ENCODE results near the gene ZNF74. TPM values are rescaled to one million over a fixed set of nuclear protein-coding genes. Genes with fewer than 3 reads are reported as not detected.
"Not testable (repeated sequence)": the region's sequence is repeated elsewhere in the genome, so short reads cannot be mapped to it uniquely, and the experiment has no call there.

ZNF74 gene
- total RNA-seq, 1 donor from 2014 or later = 28.8 TPM

GRCh38 chr22:20407829-20408228 is 13.9 kb downstream of the ZNF74 start:
- H3K4me1 Mint-ChIP-seq (ENCODE audit: unreplicated experiment) = peaks cover 3% of the 10 kb centered on the region
- no peak overlapping the region for H3K4me3 Mint-ChIP-seq (ENCODE audit: unreplicated experiment)
- H3K9me3 Mint-ChIP-seq (ENCODE audit: unreplicated experiment) = no peaks in the 10 kb centered on the region
- H3K27me3 Mint-ChIP-seq (ENCODE audit: unreplicated experiment) = peaks cover 7% of the 10 kb centered on the region
- H3K36me3 Mint-ChIP-seq (ENCODE audit: low read depth, unreplicated experiment) = peaks cover 20% of the 10 kb centered on the region
- TF ChIP-seq, protein P1, sequence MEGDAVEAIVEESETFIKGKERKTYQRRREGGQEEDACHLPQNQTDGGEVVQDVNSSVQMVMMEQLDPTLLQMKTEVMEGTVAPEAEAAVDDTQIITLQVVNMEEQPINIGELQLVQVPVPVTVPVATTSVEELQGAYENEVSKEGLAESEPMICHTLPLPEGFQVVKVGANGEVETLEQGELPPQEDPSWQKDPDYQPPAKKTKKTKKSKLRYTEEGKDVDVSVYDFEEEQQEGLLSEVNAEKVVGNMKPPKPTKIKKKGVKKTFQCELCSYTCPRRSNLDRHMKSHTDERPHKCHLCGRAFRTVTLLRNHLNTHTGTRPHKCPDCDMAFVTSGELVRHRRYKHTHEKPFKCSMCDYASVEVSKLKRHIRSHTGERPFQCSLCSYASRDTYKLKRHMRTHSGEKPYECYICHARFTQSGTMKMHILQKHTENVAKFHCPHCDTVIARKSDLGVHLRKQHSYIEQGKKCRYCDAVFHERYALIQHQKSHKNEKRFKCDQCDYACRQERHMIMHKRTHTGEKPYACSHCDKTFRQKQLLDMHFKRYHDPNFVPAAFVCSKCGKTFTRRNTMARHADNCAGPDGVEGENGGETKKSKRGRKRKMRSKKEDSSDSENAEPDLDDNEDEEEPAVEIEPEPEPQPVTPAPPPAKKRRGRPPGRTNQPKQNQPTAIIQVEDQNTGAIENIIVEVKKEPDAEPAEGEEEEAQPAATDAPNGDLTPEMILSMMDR (IDR thresholded peaks at IDR 0.05; ENCODE audit: unreplicated experiment) = no peak
- no peak for DNase-seq (ENCODE audit: low spot score)
- no peak overlapping the region for H3K27ac Mint-ChIP-seq (ENCODE audit: unreplicated experiment)

- Mint-ChIP-seq H3K4me1 (ENCODE audit: unreplicated experiment) (no peaks in the 10 kb centered on the region), H3K27ac (ENCODE audit: unreplicated experiment) (no peak overlapping the region), H3K36me3 (ENCODE audit: low read depth, unreplicated experiment) (peaks cover 13% of the 10 kb centered on the region), H3K9me3 (ENCODE audit: unreplicated experiment) (no peaks in the 10 kb centered on the region), H3K4me3 (ENCODE audit: unreplicated experiment) (no peak overlapping the region), H3K27me3 (ENCODE audit: unreplicated experiment) (peaks cover 6% of the 10 kb centered on the region)
- DNase-seq (ENCODE audit: low spot score) = no peak
- TF ChIP-seq, protein P1 (IDR thresholded peaks at IDR 0.05; ENCODE audit: unreplicated experiment) = no peak
These were observed 14.9 kb downstream of the ZNF74 start for GRCh38 chr22:20408891-20409290.

DNA sequence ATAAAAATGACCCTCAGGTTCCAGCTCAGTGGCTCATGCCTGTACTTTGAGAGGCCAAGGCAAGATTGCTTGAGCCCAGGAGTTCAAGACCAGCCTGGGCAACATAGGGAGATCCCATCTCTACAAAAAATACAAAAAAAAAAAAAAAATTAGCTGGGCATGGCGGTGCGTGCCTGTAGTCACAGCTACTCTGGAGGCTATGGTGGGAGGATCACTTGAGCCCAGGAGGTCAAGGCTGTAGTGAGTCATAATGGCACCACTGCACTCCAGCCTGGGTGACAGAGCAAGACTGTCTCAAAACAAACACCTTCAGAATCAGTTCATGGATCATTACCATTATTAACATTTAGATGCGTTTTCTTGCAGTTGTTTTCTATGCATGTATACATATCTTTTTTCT is 15.4 kb downstream of the ZNF74 start:
- H3K27me3 Mint-ChIP-seq (ENCODE audit: unreplicated experiment); H3K9me3 Mint-ChIP-seq (ENCODE audit: unreplicated experiment); H3K4me1 Mint-ChIP-seq (ENCODE audit: unreplicated experiment); H3K4me3 Mint-ChIP-seq (ENCODE audit: unreplicated experiment); H3K27ac Mint-ChIP-seq (ENCODE audit: unreplicated experiment); DNase-seq (ENCODE audit: low spot score): not testable (repeated sequence)
- H3K36me3 Mint-ChIP-seq (ENCODE audit: low read depth, unreplicated experiment) = peaks cover 12% of the 10 kb centered on the region

DNA sequence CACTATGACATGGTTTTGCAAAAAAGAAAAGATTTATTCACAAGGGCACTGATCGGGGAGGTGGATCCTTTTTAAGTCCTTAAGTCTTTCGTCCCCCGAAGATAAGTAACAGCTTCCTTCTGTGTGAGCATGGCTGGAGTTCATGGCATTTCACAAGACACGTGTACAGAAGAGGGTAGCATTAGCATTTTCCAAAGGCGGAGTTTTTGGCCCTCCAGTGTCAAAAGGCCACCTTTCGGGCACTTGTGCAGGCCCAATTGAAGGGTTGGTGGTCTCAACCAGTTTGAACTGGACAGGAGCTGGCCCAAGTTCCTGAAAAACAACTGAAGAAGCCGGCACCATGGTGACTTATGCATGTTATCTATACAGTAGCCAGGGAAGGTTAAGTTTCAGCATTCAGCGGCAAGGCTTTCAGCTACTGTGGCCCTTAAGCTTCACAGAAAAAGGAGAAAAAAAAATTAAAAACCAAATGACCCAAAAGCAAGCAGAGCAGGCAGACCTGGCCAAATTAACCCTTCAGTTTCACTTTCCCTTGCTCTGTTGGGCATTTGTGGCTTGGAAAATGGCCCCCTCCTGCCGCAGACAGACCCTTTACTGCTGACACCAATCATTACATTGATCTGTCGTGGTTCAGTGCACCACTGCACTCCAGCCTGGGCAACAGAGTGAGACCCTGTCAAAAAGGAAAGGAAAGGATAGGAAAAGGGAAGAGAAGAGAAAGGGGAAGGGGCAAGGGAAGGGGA is 18.7 kb downstream of the ZNF74 start:
- H3K9me3 Mint-ChIP-seq (ENCODE audit: unreplicated experiment) = no peaks in the 10 kb centered on the region
- TF ChIP-seq, protein P1 (IDR thresholded peaks at IDR 0.05; ENCODE audit: unreplicated experiment) = no peak
- peaks cover 1% of the 10 kb centered on the region for H3K27me3 Mint-ChIP-seq (ENCODE audit: unreplicated experiment)
- no peak overlapping the region for H3K4me3 Mint-ChIP-seq (ENCODE audit: unreplicated experiment)
- DNase-seq (ENCODE audit: low spot score) = no peak
- no peaks in the 10 kb centered on the region for H3K36me3 Mint-ChIP-seq (ENCODE audit: low read depth, unreplicated experiment)
- no peak overlapping the region for H3K27ac Mint-ChIP-seq (ENCODE audit: unreplicated experiment)
- H3K4me1 Mint-ChIP-seq (ENCODE audit: unreplicated experiment) = no peaks in the 10 kb centered on the region

DNA sequence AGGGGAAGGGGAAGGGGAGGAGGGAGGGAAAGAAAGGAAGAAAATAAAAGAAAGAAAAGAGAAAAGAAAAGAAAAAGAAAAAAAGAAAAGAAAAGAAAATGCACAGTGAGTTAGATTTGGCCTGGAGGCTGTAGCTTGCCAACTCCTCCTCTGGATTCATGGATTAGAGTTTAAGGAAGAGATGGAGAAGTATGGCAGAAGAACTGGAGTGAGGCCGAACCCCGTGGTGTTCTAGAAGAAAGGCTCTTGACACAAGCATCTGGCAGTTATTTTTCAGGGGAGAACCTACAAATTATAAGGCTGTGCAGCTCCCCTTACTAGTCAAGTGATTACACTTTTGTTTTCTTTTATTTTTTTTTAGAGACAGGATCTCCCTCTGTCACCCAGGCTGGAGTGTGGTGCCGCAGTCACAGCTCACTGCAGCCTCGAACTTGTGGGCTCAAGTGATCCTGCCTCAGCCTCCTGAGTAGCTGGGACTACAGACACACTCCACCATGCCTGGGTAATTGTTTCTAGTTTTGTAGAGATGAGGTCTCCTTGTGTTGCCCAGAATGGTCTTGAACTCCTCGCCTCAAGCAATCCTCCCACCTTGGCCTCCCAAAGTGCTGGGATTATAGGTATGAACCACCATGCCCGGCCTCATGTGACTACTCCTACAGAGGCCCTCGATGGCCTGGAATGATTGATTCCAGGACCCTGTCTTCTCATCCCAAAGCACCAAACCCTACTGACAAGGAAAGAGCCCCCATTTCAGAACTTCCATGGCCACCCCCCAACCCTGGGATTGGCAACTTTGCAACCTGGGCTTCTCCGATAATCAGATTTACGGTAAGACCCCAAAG is 19.5 kb downstream of the ZNF74 start:
- Mint-ChIP-seq H3K27me3 (ENCODE audit: unreplicated experiment) (peaks cover 1% of the 10 kb centered on the region), H3K4me3 (ENCODE audit: unreplicated experiment) (no peak overlapping the region), H3K9me3 (ENCODE audit: unreplicated experiment) (no peaks in the 10 kb centered on the region), H3K27ac (ENCODE audit: unreplicated experiment) (no peak overlapping the region), H3K4me1 (ENCODE audit: unreplicated experiment) (no peaks in the 10 kb centered on the region), H3K36me3 (ENCODE audit: low read depth, unreplicated experiment) (no peaks in the 10 kb centered on the region)
- TF ChIP-seq, protein P1 (IDR thresholded peaks at IDR 0.05; ENCODE audit: unreplicated experiment) = no peak
- DNase-seq (ENCODE audit: low spot score) = no peak

Measured in endothelial cell (in vitro differentiated cells).